ENCODE data around the gene JMJD1C. TPM values are rescaled to one million over a fixed set of nuclear protein-coding genes. Genes with fewer than 3 reads are reported as not detected.

Gene JMJD1C
- total RNA-seq, 2 experiments from 2014 or later: 389 to 399 TPM

DNA sequence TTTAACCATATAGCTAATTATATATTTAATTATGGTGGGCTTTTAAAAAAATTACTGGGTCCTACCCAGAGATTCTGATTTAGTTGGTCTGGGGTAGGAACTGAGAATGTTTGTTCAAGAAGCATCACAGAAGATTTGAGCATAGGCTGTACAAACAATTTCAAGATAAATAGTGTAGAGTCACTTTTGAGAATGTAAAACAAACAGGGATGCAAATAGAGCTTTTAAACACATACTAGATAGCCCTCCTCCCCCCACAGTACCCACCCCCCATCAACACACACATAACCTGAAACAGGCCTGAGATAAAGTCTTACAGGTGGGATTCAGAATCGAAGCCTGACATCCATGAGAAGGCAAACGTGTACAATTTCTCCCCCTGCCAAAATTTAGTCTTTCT lies 39.8 kb upstream of the JMJD1C start:
- Histone ChIP-seq H3K27me3 (ENCODE audit: control insufficient read depth in 1 of 2, insufficient read depth in 2 of 2, low read length in 2 of 2) (no peaks in the 10 kb centered on the region), H3K36me3 (ENCODE audit: insufficient read depth, low read length) (no peaks in the 10 kb centered on the region), H3K9me3 (ENCODE audit: control insufficient read depth in 1 of 2, insufficient read depth in 1 of 2, low read length in 2 of 2) (no peaks in the 10 kb centered on the region), H3K27ac (ENCODE audit: low read depth in 1 of 2, low read length in 2 of 2) (no peak overlapping the region), H3K4me1 (ENCODE audit: insufficient read depth, low read length) (peaks cover 3% of the 10 kb centered on the region), H3K4me3 (ENCODE audit: low read length) (no peak overlapping the region)
- Mint-ChIP-seq H3K36me3 (ENCODE audit: low read depth) (peaks cover 8% of the 10 kb centered on the region), H3K4me1 (ENCODE audit: low read depth) (peaks cover 60% of the 10 kb centered on the region), H3K9me3 (no peaks in the 10 kb centered on the region), H3K27me3 (no peaks in the 10 kb centered on the region), H3K4me3 (no peak overlapping the region), H3K27ac (no peak overlapping the region)
- no peak for ATAC-seq (ENCODE audit: poor library complexity)
- no peak for DNase-seq
- CTCF ChIA-PET: interaction anchor here (0.7 kb wide), 1 partner anchor 339 kb away, joined by 3 read pairs; no protein-coding TSS in a partner anchor
- intact Hi-C loops (cut with DNase I, micrococcal nuclease): no loop called here
- TF ChIP-seq, protein P1, sequence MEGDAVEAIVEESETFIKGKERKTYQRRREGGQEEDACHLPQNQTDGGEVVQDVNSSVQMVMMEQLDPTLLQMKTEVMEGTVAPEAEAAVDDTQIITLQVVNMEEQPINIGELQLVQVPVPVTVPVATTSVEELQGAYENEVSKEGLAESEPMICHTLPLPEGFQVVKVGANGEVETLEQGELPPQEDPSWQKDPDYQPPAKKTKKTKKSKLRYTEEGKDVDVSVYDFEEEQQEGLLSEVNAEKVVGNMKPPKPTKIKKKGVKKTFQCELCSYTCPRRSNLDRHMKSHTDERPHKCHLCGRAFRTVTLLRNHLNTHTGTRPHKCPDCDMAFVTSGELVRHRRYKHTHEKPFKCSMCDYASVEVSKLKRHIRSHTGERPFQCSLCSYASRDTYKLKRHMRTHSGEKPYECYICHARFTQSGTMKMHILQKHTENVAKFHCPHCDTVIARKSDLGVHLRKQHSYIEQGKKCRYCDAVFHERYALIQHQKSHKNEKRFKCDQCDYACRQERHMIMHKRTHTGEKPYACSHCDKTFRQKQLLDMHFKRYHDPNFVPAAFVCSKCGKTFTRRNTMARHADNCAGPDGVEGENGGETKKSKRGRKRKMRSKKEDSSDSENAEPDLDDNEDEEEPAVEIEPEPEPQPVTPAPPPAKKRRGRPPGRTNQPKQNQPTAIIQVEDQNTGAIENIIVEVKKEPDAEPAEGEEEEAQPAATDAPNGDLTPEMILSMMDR (IDR thresholded peaks at IDR 0.05): no peak
- POLR2A ChIA-PET: interaction anchor here (0.9 to 1.7 kb wide), 2 partner anchors 9 to 16 kb away, joined by 4 to 6 read pairs; partner anchors contain the start of gene REEP3

DNA sequence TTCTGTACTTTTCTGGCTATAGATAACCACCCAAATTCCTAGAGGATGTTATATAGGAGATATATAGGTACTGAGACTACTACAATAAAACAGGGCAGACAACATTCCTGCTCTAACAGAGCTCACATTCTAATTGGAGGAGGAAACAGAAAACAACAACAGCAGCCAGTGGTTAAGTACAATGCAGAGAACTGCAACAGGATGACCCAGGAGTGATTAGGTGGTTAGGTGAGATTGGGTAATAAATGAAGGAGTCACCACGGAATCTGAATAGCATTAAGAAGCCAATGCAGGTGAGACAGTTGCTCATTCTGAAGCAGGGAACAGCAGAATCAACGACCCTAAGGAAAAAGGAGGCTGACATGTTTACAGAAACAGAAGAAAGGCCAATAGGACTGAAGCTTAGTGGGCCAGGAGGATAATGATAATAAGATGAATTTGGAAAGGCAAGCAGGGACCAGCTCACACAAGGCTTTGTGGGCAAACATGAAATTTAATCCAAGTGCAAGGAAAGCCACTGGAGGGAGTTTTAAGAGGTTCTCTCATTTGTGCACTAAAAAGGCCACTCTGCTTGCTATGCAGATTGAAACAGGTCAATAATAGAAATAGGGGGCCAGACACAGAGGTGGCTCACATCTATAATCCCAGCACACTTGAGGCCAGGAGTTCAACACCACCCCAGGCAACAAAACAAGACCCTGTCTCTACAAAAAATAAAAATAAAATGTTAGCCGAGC lies 38.5 kb upstream of the JMJD1C start:
- intact Hi-C loops (cut with DNase I, micrococcal nuclease): no loop called here
- Histone ChIP-seq H3K27me3 (ENCODE audit: control insufficient read depth in 1 of 2, insufficient read depth in 2 of 2, low read length in 2 of 2) (no peaks in the 10 kb centered on the region), H3K36me3 (ENCODE audit: insufficient read depth, low read length) (no peaks in the 10 kb centered on the region), H3K9me3 (ENCODE audit: control insufficient read depth in 1 of 2, insufficient read depth in 1 of 2, low read length in 2 of 2) (no peaks in the 10 kb centered on the region), H3K4me3 (ENCODE audit: low read length) (no peak overlapping the region), H3K4me1 (ENCODE audit: insufficient read depth, low read length) (peaks cover 3% of the 10 kb centered on the region), H3K27ac (ENCODE audit: low read depth in 1 of 2, low read length in 2 of 2) (no peak overlapping the region)
- Mint-ChIP-seq H3K36me3 (ENCODE audit: low read depth) (peaks cover 6% of the 10 kb centered on the region), H3K9me3 (no peaks in the 10 kb centered on the region), H3K4me3 (no peak overlapping the region), H3K27ac (no peak overlapping the region), H3K27me3 (no peaks in the 10 kb centered on the region), H3K4me1 (ENCODE audit: low read depth) (peaks cover 55% of the 10 kb centered on the region)
- DNase-seq: no peak
- TF ChIP-seq, protein P1 (IDR thresholded peaks at IDR 0.05): no peak
- ChIA-PET CTCF (interaction anchor here (0.7 kb wide), 1 partner anchor 77 kb away, joined by 3 read pairs; no protein-coding TSS in a partner anchor), POLR2A (interaction anchor here (1.1 kb wide), 1 partner anchor 12 kb away, joined by 3 read pairs; no protein-coding TSS in a partner anchor)
- ATAC-seq (ENCODE audit: poor library complexity): no peak

GRCh38 chr10:63503395-63503794 lies 37.6 kb upstream of the JMJD1C start:
- H3K27me3 ChIP-seq (ENCODE audit: control insufficient read depth in 1 of 2, insufficient read depth in 2 of 2, low read length in 2 of 2): no peaks in the 10 kb centered on the region
- TF ChIP-seq, protein P1 (IDR thresholded peaks at IDR 0.05): no peak
- H3K36me3 Mint-ChIP-seq (ENCODE audit: low read depth): peaks cover 11% of the 10 kb centered on the region
- no peaks in the 10 kb centered on the region for H3K9me3 Mint-ChIP-seq
- peaks cover 3% of the 10 kb centered on the region for H3K4me1 ChIP-seq (ENCODE audit: insufficient read depth, low read length)
- ChIA-PET POLR2A (no interaction called here), CTCF (no interaction called here)
- no peaks in the 10 kb centered on the region for H3K27me3 Mint-ChIP-seq
- intact Hi-C loops (cut with DNase I, micrococcal nuclease): no loop called here
- no peak for DNase-seq
- H3K4me1 Mint-ChIP-seq (ENCODE audit: low read depth): peaks cover 55% of the 10 kb centered on the region
- no peaks in the 10 kb centered on the region for H3K9me3 ChIP-seq (ENCODE audit: control insufficient read depth in 1 of 2, insufficient read depth in 1 of 2, low read length in 2 of 2)
- no peak overlapping the region for H3K27ac Mint-ChIP-seq
- no peak overlapping the region for H3K4me3 ChIP-seq (ENCODE audit: low read length)
- no peak overlapping the region for H3K4me3 Mint-ChIP-seq
- H3K36me3 ChIP-seq (ENCODE audit: insufficient read depth, low read length): no peaks in the 10 kb centered on the region
- H3K27ac ChIP-seq (ENCODE audit: low read depth in 1 of 2, low read length in 2 of 2): no peak overlapping the region
- no peak for ATAC-seq (ENCODE audit: poor library complexity)

Measured in CD4-positive, alpha-beta T cell (primary cell).